ENCODE results near the gene F2RL2.

F2RL2 gene

DNA sequence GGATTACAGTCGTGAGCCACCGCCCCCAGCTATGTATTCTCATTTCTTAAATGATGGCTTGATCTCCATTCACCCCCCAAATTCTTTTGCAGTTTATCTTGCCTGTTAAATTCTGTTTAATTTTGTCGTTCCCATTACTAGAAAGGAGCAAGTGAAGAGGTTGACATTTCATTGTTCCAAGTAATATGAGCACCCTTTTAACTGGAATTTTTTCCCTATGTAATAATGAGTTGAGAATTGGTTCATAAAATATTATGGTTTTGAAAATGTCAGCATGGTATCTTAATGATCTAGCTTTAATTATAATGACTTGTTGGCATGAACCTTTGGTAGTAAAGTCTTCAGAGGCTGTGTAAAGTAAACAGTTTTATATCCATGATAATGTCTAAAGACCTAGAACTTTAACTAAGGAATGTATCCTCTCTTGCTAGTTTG lies 37.4 kb downstream of the F2RL2 start:
- DNase-seq = no peak

DNA sequence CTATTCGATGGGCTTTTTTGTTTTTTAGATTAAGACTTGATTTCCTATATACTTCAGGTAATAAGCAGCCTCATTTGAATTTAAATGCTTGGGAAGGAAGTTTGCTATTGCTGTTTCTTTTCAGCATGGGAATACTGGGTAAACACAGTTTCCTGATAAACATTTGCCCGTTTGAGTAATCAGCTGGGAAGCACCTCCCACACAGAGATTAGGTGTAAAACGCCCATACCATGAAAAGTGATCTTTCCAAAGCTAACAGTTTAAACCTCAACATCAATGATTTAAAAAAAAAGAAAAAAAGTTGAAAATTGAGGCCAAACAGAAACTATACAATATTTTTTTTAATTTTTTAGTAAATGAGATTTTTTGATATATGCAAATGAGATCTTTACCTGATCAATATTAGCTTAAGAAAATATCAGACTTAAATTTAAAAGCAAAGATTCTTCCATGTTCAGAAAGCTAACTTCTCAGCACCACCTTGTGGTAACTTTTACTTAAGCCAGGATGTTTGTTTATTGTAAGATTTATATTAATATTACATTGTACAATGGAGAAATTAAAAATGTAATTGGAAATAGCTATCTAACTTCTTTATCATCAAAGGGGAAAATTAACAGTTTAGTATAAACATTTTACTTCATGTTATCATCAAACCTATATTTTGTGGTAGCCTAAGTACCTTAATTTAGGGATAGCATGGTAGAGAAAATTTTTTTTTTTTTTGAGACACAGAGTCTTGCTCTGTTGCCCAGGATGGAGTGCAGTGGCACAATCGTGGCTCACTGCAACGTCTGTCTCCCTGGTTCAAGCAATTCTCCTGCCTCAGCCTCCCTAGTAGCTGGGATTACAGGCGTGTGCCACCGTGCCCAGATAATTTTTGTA lies 39.8 kb downstream of the F2RL2 start:
- no peak for DNase-seq

DNA sequence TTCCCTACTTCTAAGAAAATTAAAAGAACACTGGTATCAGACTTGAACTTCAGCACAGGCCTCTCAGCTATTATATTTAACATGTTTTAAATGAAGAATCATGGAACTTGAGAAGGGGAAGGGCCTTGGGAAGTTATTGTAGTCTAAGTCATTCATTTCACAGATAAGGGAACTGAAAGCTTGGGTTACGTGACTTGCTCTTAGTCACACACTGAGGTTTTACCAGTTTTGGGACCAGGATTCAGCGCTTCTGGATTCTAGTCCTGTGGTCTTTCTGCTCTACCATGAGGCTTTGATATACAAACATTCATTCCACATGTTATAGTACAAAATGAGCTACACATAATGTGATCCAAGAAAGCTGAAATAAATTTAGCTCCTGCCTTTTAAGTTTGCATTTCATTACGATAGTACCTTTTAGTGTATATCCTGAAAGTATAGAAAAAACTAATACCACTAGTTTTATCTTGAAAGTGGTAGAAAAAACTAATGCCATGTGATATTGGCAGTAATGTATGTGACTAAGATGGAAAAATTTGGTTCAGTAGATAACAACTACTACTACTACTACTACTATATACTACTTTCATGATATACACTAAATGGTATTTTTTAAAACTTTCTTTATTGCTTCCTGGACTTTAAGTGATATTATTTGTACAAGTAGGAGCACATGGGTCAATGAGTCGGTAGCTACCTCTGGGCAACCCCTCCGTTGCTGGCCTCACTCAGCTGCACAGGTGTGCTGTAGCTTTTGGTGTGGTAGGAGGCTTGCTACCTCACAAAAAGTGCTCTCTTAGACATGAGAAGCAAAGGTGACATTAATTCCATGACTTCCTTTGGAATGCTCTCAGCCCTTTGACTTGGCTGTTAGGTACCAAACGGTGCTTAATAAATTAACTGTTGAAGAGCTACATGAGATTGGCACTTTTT lies 40.7 kb downstream of the F2RL2 start:
- DNase-seq = no peak

GRCh38 chr5:76580981-76581380 lies 42.2 kb downstream of the F2RL2 start:
- DNase-seq = no peak

- DNase-seq = no peak
These were observed 43.9 kb downstream of the F2RL2 start for GRCh38 chr5:76579166-76579937.

DNA sequence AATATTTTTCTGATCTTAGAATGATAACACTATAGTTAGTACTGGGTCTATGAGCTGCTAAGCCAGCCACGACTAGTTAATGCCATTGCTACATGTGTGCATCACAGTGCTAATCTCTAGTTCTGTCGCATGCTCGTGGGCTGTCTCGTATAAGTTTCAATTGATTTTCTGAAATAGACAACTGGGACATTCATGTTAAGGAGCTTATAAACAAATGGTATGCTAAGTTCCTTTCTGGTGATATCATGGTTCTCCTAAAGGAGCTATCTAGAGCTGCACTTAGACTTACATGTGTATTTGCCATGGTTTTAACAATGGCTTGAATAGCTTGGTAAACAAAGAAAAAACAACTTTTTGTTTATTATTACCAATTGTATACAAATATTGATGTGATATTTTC lies 46.2 kb downstream of the F2RL2 start:
- no peak for DNase-seq

GRCh38 chr5:76576450-76576849 lies 46.8 kb downstream of the F2RL2 start:
- DNase-seq = no peak

- no peak for DNase-seq
These were observed 51.6 kb downstream of the F2RL2 start for GRCh38 chr5:76571559-76571958.

GRCh38 chr5:76570153-76570552 lies 53.0 kb downstream of the F2RL2 start:
- DNase-seq = no peak
